HG03175 (cell line): Measurements from ENCODE around the gene SCNM1.
"Not testable (repeated sequence)": the region's sequence is repeated elsewhere in the genome, so short reads cannot be mapped to it uniquely, and the experiment has no call there.

Experiments
- ATAC-seq: cut with Tn5 transposase; IDR thresholded peaks from one replicate; pipeline ENCODE4 v1.9.1; 2021; ENCODE audit warnings: mild to moderate bottlenecking, moderate library complexity; ENCODE audit not compliant: unreplicated experiment

Gene SCNM1

GRCh38 chr1:151192047-151192446 lies 26.1 kb downstream of the SCNM1 start:
- no peak for ATAC-seq

- no peak for ATAC-seq
Measured at GRCh38 chr1:151193304-151193703, 27.4 kb downstream of the SCNM1 start.

DNA sequence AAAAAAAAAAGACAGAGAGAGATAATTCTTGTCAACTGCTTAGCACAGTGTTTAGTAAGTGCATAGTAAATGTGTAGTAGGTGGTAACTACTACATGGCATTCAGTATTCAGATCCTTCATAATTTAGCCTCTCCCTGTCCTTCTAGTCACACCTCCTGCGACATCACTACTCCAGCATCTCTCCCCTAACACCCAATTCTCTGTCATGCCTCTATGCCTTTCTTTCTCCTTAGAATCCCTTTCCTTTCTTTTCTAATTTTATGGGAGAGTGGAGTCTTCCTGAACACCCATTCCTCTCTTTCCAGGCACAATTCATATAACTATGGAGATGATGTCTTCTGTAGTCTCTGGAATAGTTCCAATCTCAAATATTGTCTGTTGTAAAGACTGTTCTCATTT lies 27.9 kb downstream of the SCNM1 start:
- ATAC-seq = no peak

DNA sequence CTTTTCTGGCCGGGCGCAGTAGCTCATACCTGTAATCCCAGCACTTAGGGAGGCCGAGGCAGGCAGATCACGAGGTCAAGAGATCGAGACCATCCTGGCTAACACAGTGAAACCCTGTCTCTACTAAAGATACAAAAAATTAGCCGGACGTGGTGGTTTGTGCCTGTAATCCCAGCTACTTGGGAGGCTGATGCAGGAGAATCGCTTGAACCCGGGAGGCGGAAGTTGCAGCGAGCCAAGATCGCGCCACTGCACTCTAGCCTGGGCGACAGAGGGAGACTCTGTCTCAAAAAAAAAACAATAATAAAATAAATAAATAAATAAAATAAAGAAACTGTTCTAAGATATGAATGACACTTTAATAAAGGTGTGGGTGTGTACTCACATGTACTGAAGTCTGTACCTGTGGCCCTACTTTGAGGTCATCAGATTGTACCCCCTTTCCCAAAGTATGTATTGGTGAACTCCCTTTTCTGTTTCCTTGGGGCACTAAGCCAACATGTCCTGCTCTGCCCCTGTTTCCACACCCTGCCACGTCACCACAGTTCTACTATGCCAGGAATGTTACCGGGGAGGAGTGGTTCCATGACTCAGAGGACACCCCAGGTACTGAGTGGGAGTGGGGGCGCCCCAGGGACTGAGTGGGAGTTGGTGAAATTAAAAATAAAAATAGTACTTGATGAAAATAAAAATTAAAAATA lies 29.1 kb downstream of the SCNM1 start:
- ATAC-seq = not testable (repeated sequence)

DNA sequence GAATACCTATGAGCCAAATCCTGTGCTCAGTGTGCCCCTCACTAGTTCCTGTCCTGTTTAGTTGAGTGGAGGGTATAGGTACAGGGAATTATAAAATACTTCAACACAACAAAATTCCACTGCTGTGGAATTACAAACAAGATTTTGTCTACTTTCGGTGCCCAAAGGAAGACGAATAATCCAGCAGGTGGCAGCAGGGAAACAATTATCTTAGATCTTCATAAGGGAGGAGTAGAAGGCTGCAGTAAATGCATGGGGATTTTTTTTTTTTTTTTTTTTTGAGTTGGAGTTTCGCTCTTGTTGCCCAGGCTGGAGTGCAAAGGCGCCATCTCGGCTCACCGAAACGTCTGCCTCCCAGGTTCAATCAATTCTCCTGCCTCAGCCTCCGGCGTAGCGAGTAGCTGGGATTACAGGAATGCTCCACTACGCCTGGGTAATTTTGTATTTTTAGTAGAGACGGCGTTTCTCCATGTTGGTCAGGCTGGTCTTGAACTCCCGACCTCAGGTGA lies 30.4 kb downstream of the SCNM1 start:
- ATAC-seq = no peak

DNA sequence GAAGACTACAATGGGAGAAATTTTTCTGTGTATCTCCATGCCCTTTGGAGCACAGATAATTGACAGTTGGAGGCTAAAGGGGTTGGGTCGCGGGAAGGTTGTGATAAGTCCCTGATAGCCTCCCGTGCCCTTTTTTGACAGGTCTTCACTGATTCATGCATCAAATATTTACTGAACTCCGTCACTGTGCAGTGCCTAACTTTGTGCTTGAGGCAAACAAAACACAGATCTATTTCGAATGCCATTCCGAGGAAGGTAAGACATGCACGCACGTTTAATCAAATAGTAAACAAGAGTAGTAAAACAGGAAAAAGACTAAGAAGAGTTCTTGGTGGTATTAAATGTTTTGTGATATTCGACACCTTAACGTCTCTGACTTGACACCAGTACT lies 31.9 kb downstream of the SCNM1 start:
- no peak for ATAC-seq

GRCh38 chr1:151198254-151199127 lies 32.5 kb downstream of the SCNM1 start, which contains the start of gene PIP5K1A:
Gene PIP5K1A, plus strand, starts transcription at chr1:151198552. Its CDS starts 445 bp downstream, at chr1:151198997.
- peak; percentile 82 for ATAC-seq

GRCh38 chr1:151199873-151200581 lies 34.1 kb downstream of the SCNM1 start:
- ATAC-seq = no peak

- not testable (repeated sequence) for ATAC-seq
Measured at GRCh38 chr1:151205381-151205965, 39.5 kb downstream of the SCNM1 start.

GRCh38 chr1:151210830-151211229 lies 44.9 kb downstream of the SCNM1 start:
- ATAC-seq = no peak

DNA sequence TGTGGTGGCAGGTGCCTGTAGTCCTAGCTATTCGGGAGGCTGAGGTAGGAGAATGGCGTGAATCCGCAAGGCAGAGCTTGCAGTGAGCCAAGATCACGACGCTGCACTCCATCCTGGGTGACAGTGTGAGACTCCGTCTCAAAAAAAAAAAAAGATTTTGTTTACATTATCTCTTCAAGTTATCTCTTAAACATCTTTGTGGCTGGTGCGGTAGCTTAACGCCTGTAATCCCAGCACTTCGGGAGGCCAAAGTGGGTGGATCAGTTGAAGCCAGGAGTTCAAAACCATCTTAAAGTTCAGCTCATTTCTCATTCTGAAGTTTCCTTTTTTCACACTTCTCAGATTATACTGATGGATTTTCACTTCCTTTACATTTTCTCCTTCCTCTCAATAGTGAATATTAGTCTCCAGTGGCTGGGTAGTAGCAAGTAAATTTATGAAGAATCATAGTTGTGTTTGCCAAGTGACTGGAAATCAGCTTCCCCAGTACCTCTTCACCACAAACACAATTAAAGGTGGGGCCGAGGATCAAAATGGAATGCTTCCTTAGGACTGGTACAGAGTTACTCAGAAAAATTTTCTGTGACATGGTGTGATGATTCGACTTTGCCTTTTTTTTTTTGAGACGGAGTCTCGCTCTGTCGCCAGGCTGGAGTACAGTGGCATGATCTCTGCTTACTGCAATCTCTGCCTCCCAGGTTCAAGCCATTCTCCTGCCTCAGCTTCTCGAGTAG lies 46.2 kb downstream of the SCNM1 start:
- no peak for ATAC-seq

DNA sequence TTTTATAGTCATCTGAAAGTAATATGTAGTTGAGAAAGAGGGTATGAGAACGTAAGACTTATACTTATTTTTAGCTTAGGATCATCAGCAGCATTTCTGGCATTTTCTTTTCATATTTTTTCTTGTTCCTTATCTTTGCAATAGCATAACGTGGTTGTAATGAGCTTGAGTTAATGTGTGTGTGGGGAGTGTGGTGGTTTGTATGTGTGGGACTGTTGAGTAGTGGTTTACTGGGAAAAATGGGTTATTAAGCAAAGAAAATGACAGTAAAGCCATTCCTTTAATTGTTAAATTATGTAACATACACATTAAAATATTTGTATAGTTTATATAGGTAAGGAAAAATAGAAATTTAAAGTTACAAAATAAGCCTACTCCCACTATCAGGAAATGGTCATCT lies 47.6 kb downstream of the SCNM1 start:
- no peak for ATAC-seq
